Fibroblast of lung (primary cell): ENCODE data around the gene TMC3. TPM values are rescaled to one million over a fixed set of nuclear protein-coding genes. Genes with fewer than 3 reads are reported as not detected.

ENCODE experiments used
- DNase-seq, 2 donors: peaks; one replicate each; pipeline versions ENCODE4 v3.0.0 to v3.0.0-alpha.2; 2010; ENCODE audit warnings: low read depth in 2 of 2
- H2AFZ ChIP-seq: 2 replicates; pipeline ENCODE4 v1.5.1; 2012; ENCODE audit warnings: low read length, control low read depth, inconsistent platforms
- H3K27ac ChIP-seq: 2 replicates; pipeline ENCODE4 v1.5.1; 2011; ENCODE audit warnings: low read length, control low read depth; ENCODE audit not compliant: insufficient read depth
- H3K27me3 ChIP-seq: 2 replicates; pipeline ENCODE4 v1.5.1; 2011; ENCODE audit warnings: mild to moderate bottlenecking, low read length; ENCODE audit not compliant: control insufficient read depth, insufficient read depth
- H3K36me3 ChIP-seq: 2 replicates; pipeline ENCODE4 v1.5.1; 2011; ENCODE audit warnings: low read length; ENCODE audit not compliant: control insufficient read depth, insufficient read depth
- H3K4me1 ChIP-seq: 2 replicates; pipeline ENCODE4 v1.5.1; 2011; ENCODE audit warnings: low read length; ENCODE audit not compliant: control insufficient read depth, insufficient read depth; ENCODE audit errors: extremely low read depth
- H3K4me2 ChIP-seq: 2 replicates; pipeline ENCODE4 v1.5.1; 2011; ENCODE audit warnings: low read length, control low read depth; ENCODE audit not compliant: insufficient read depth; ENCODE audit errors: extremely low read depth
- H3K4me3 ChIP-seq, 4 experiments: fragments of 200-600 bp in 1 of 4; sonication (generic) in 1 of 4; replicated peaks in 1 of 4; 2 replicates each; pipeline ENCODE4 v1.5.1; 2011 to 2016; ENCODE audit warnings: low read length in 4 of 4, low read depth in 3 of 4, mild to moderate bottlenecking in 3 of 4, control low read depth in 2 of 4, inconsistent platforms in 1 of 4, mixed read lengths in 1 of 4; ENCODE audit not compliant: insufficient read depth in 1 of 4; ENCODE audit errors: control extremely low read depth in 1 of 4
- H3K79me2 ChIP-seq: 2 replicates; pipeline ENCODE4 v1.5.1; 2012; ENCODE audit warnings: mild to moderate bottlenecking, low read length, inconsistent platforms; ENCODE audit not compliant: control insufficient read depth, insufficient read depth
- H3K9ac ChIP-seq: 2 replicates; pipeline ENCODE4 v1.5.1; 2011; ENCODE audit warnings: mild to moderate bottlenecking, low read length, control low read depth; ENCODE audit not compliant: insufficient read depth
- H3K9me3 ChIP-seq: 2 replicates; pipeline ENCODE4 v1.5.1; 2012; ENCODE audit warnings: low read depth, low read length; ENCODE audit not compliant: control insufficient read depth, insufficient read depth
- H4K20me1 ChIP-seq: 2 replicates; pipeline ENCODE4 v1.5.1; 2011; ENCODE audit warnings: low read length; ENCODE audit not compliant: control insufficient read depth, insufficient read depth; ENCODE audit errors: extremely low read depth
- CTCF ChIP-seq, 2 donors: IDR thresholded peaks in 1 of 2; conservative IDR thresholded peaks in 1 of 2; 1 replicate in 1 of 2; 2 replicates in 1 of 2; pipeline ENCODE4 v1.5.1; 2011 to 2012; ENCODE audit warnings: low read length in 2 of 2, control low read depth in 1 of 2, inconsistent platforms in 1 of 2, low read depth in 1 of 2, mild to moderate bottlenecking in 1 of 2
- EZH2 ChIP-seq: IDR thresholded peaks from 2 replicates; pipeline ENCODE4 v1.5.1; 2012; ENCODE audit warnings: low read length, control low read depth, mild to moderate bottlenecking; ENCODE audit errors: missing control alignments
- polyA plus RNA-seq, 2 donors: library from polyadenylated mRNA; depleted of rRNA in 1 of 2; stranded (reverse) in 1 of 2; unstranded in 1 of 2; fragments of >200 nt; gene quantifications; 2 replicates each; pipeline ENCODE4 v1.2.1, GENCODE V29; 2011 to 2012; ENCODE audit warnings: missing spikeins in 1 of 2
- total RNA-seq: library from RNA; depleted of rRNA; stranded (reverse); fragments of >200 nt; gene quantifications from 2 replicates; pipeline ENCODE4 v1.2.1, GENCODE V29; 2014

Gene TMC3
- total and polyA plus RNA-seq, 2 donors (not counting 1 experiment from before 2014, with no cell fraction given) = not detected

- DNase-seq = no peak
- H3K27me3 ChIP-seq = no peaks in the 10 kb centered on the region
- no peak overlapping the region for H3K4me3 ChIP-seq
- H3K9me3 ChIP-seq = no peaks in the 10 kb centered on the region
- no peak for TF ChIP-seq EZH2
- TF ChIP-seq CTCF (conservative IDR thresholded peaks at IDR 0.05 in 1 of 2, IDR thresholded peaks at IDR 0.05 in 1 of 2; ENCODE audit: low read depth in 1 of 2, low read length in 2 of 2) = no peak
- no peak overlapping the region for H3K4me2 ChIP-seq
- H3K4me1 ChIP-seq = no peaks in the 10 kb centered on the region
- H2AFZ ChIP-seq = no peak overlapping the region
- no peak overlapping the region for H3K9ac ChIP-seq
- H4K20me1 ChIP-seq = no peaks in the 10 kb centered on the region
- H3K79me2 ChIP-seq = no peaks in the 10 kb centered on the region
- H3K36me3 ChIP-seq = no peaks in the 10 kb centered on the region
- no peak overlapping the region for H3K27ac ChIP-seq
Measured at GRCh38 chr15:81384891-81385720, 11.1 kb upstream of the TMC3 start.

GRCh38 chr15:81381720-81382119, 7.7 kb upstream of the TMC3 start:
- no peaks in the 10 kb centered on the region for H3K9me3 ChIP-seq
- DNase-seq = no peak
- no peak overlapping the region for H3K4me3 ChIP-seq
- no peak overlapping the region for H2AFZ ChIP-seq
- no peaks in the 10 kb centered on the region for H3K79me2 ChIP-seq
- no peaks in the 10 kb centered on the region for H3K27me3 ChIP-seq
- no peak overlapping the region for H3K9ac ChIP-seq
- H3K4me2 ChIP-seq = no peak overlapping the region
- H3K36me3 ChIP-seq = no peaks in the 10 kb centered on the region
- no peaks in the 10 kb centered on the region for H4K20me1 ChIP-seq
- TF ChIP-seq CTCF (conservative IDR thresholded peaks at IDR 0.05 in 1 of 2, IDR thresholded peaks at IDR 0.05 in 1 of 2; ENCODE audit: low read depth in 1 of 2, low read length in 2 of 2) (no peak), EZH2 (no peak)
- H3K4me1 ChIP-seq = no peaks in the 10 kb centered on the region
- no peak overlapping the region for H3K27ac ChIP-seq

GRCh38 chr15:81380668-81381067, 6.7 kb upstream of the TMC3 start:
- Histone ChIP-seq H3K27ac (no peak overlapping the region), H3K4me1 (no peaks in the 10 kb centered on the region), H3K27me3 (no peaks in the 10 kb centered on the region), H2AFZ (no peak overlapping the region), H3K9ac (no peak overlapping the region), H3K4me2 (no peak overlapping the region), H3K36me3 (no peaks in the 10 kb centered on the region), H3K79me2 (no peaks in the 10 kb centered on the region), H4K20me1 (no peaks in the 10 kb centered on the region), H3K9me3 (no peaks in the 10 kb centered on the region), H3K4me3 (no peak overlapping the region)
- TF ChIP-seq CTCF (conservative IDR thresholded peaks at IDR 0.05 in 1 of 2, IDR thresholded peaks at IDR 0.05 in 1 of 2; ENCODE audit: low read depth in 1 of 2, low read length in 2 of 2) (no peak), EZH2 (no peak)
- no peak for DNase-seq
